K562 (cell line): ENCODE results near the gene PPM1G. TPM values are rescaled to one million over a fixed set of nuclear protein-coding genes. Genes with fewer than 3 reads are reported as not detected.

Source experiments
- CREM ChIP-seq: IDR thresholded peaks from 2 replicates; pipeline ENCODE4 v1.6.1; 2014; ENCODE audit warnings: antibody characterized with exemption, low read depth
- E2F3 ChIP-seq: fragments of 250-450 bp; sonication (Bioruptor Pico); IDR thresholded peaks from 2 replicates; pipeline ENCODE4 v1.4.0; 2020; ENCODE audit warnings: mild to moderate bottlenecking
- SAP30 ChIP-seq: fragments of 200-600 bp; sonication (generic); IDR thresholded peaks from 2 replicates; pipeline ENCODE4 v1.6.1; 2012; ENCODE audit warnings: borderline replicate concordance, low read depth, mild to moderate bottlenecking, moderate library complexity, low read length, control low read depth, inconsistent platforms; ENCODE audit not compliant: insufficient read depth, poor library complexity, severe bottlenecking
- ZNF263 ChIP-seq: sonication (generic); formaldehyde crosslinking; IDR thresholded peaks from 2 replicates; pipeline ENCODE4 v1.8.0; 2022; ENCODE audit warnings: mild to moderate bottlenecking, missing genetic modification reagents, borderline replicate concordance
- ZNF282 ChIP-seq: sonication (generic); formaldehyde crosslinking; IDR thresholded peaks from 2 replicates; pipeline ENCODE4 v1.8.1; 2023; ENCODE audit warnings: missing genetic modification reagents
- polyA plus RNA-seq, 8 experiments: library from polyadenylated mRNA; depleted of rRNA in 4 of 8; stranded (reverse) in 5 of 8; unstranded in 3 of 8; fragments of >200 nt; fragmentation: Nextera tagmentation in 2 of 8; fragmentation: Illumina TruSeq in 1 of 8; extraction: Ambion mirVana in 2 of 8; extraction: Trizol in 1 of 8; gene quantifications; 2 replicates each; pipeline versions ENCODE4 v1.2.1 to v1.2.3, GENCODE V29; 2011 to 2014; ENCODE audit warnings: inconsistent platforms in 1 of 8, missing spikeins in 1 of 8
- total RNA-seq, 7 experiments: library from RNA; depleted of rRNA in 6 of 7; stranded (reverse); fragments of >200 nt in 6 of 7; fragmentation: Illumina TruSeq in 2 of 7; extraction: Trizol in 2 of 7; gene quantifications; 2 replicates each; pipeline versions ENCODE4 v1.2.1 to v1.2.3, GENCODE V29; 2011 to 2021; ENCODE audit warnings: low replicate concordance in 1 of 7
- TF ChIP-seq, protein P1 (sequence below): fragments of 450-650 bp; IDR thresholded peaks from 2 replicates; pipeline ENCODE4 v1.6.1; 2016; ENCODE audit warnings: mild to moderate bottlenecking, moderate library complexity
- TF ChIP-seq, protein P2 (sequence below): fragments of 450-650 bp; IDR thresholded peaks from 2 replicates; pipeline ENCODE4 v1.6.1; 2016; ENCODE audit warnings: low read depth

The PPM1G gene
- total and polyA plus RNA-seq, 9 of the 15 experiments (the other 6 are each of a cell fraction or from before 2014, with no cell fraction given), result 61.7 to 230 (median 153) TPM

DNA sequence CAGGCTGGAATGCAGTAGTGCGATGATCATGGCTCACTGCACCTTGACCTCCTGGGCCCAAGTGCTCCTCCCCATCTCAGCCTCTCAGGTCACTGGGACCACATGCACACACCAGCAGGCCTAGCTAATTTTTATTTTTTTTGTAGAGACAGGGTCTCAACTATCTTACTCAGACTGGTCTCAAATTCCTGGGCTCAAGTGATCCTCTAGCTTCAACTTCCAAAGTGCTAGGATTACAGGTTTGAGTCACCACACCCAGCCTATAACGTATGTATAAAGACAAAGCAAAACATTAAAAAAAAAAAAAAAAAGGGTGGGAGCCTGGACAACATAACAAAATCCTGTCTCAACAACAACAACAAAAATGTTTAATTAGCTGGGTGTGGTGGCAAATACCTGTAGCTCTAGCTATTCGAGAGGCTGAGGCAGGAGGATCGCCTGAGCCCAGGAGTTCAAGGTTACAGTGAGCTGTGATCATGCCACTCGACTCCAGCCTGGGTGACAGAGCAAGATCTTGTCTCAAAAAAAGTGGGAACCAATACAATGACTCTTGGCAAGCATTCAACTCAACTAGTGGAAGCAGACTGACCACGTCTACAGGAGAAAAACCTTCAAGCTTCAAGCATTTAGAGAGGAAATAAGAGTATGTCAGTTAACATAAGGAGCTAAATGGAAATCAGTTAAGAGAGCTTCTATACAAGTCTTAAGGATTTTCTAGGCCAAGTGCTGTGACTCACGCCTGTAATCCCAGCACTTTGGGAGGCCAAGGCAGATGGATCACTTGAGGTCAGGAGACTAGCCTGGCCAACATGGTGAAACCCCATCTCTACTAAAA is 55.4 kb downstream of the PPM1G start (continued):
- TF ChIP-seq, protein P1, sequence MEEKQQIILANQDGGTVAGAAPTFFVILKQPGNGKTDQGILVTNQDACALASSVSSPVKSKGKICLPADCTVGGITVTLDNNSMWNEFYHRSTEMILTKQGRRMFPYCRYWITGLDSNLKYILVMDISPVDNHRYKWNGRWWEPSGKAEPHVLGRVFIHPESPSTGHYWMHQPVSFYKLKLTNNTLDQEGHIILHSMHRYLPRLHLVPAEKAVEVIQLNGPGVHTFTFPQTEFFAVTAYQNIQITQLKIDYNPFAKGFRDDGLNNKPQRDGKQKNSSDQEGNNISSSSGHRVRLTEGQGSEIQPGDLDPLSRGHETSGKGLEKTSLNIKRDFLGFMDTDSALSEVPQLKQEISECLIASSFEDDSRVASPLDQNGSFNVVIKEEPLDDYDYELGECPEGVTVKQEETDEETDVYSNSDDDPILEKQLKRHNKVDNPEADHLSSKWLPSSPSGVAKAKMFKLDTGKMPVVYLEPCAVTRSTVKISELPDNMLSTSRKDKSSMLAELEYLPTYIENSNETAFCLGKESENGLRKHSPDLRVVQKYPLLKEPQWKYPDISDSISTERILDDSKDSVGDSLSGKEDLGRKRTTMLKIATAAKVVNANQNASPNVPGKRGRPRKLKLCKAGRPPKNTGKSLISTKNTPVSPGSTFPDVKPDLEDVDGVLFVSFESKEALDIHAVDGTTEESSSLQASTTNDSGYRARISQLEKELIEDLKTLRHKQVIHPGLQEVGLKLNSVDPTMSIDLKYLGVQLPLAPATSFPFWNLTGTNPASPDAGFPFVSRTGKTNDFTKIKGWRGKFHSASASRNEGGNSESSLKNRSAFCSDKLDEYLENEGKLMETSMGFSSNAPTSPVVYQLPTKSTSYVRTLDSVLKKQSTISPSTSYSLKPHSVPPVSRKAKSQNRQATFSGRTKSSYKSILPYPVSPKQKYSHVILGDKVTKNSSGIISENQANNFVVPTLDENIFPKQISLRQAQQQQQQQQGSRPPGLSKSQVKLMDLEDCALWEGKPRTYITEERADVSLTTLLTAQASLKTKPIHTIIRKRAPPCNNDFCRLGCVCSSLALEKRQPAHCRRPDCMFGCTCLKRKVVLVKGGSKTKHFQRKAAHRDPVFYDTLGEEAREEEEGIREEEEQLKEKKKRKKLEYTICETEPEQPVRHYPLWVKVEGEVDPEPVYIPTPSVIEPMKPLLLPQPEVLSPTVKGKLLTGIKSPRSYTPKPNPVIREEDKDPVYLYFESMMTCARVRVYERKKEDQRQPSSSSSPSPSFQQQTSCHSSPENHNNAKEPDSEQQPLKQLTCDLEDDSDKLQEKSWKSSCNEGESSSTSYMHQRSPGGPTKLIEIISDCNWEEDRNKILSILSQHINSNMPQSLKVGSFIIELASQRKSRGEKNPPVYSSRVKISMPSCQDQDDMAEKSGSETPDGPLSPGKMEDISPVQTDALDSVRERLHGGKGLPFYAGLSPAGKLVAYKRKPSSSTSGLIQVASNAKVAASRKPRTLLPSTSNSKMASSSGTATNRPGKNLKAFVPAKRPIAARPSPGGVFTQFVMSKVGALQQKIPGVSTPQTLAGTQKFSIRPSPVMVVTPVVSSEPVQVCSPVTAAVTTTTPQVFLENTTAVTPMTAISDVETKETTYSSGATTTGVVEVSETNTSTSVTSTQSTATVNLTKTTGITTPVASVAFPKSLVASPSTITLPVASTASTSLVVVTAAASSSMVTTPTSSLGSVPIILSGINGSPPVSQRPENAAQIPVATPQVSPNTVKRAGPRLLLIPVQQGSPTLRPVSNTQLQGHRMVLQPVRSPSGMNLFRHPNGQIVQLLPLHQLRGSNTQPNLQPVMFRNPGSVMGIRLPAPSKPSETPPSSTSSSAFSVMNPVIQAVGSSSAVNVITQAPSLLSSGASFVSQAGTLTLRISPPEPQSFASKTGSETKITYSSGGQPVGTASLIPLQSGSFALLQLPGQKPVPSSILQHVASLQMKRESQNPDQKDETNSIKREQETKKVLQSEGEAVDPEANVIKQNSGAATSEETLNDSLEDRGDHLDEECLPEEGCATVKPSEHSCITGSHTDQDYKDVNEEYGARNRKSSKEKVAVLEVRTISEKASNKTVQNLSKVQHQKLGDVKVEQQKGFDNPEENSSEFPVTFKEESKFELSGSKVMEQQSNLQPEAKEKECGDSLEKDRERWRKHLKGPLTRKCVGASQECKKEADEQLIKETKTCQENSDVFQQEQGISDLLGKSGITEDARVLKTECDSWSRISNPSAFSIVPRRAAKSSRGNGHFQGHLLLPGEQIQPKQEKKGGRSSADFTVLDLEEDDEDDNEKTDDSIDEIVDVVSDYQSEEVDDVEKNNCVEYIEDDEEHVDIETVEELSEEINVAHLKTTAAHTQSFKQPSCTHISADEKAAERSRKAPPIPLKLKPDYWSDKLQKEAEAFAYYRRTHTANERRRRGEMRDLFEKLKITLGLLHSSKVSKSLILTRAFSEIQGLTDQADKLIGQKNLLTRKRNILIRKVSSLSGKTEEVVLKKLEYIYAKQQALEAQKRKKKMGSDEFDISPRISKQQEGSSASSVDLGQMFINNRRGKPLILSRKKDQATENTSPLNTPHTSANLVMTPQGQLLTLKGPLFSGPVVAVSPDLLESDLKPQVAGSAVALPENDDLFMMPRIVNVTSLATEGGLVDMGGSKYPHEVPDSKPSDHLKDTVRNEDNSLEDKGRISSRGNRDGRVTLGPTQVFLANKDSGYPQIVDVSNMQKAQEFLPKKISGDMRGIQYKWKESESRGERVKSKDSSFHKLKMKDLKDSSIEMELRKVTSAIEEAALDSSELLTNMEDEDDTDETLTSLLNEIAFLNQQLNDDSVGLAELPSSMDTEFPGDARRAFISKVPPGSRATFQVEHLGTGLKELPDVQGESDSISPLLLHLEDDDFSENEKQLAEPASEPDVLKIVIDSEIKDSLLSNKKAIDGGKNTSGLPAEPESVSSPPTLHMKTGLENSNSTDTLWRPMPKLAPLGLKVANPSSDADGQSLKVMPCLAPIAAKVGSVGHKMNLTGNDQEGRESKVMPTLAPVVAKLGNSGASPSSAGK, result peak; percentile 56
- TF ChIP-seq, protein P2, sequence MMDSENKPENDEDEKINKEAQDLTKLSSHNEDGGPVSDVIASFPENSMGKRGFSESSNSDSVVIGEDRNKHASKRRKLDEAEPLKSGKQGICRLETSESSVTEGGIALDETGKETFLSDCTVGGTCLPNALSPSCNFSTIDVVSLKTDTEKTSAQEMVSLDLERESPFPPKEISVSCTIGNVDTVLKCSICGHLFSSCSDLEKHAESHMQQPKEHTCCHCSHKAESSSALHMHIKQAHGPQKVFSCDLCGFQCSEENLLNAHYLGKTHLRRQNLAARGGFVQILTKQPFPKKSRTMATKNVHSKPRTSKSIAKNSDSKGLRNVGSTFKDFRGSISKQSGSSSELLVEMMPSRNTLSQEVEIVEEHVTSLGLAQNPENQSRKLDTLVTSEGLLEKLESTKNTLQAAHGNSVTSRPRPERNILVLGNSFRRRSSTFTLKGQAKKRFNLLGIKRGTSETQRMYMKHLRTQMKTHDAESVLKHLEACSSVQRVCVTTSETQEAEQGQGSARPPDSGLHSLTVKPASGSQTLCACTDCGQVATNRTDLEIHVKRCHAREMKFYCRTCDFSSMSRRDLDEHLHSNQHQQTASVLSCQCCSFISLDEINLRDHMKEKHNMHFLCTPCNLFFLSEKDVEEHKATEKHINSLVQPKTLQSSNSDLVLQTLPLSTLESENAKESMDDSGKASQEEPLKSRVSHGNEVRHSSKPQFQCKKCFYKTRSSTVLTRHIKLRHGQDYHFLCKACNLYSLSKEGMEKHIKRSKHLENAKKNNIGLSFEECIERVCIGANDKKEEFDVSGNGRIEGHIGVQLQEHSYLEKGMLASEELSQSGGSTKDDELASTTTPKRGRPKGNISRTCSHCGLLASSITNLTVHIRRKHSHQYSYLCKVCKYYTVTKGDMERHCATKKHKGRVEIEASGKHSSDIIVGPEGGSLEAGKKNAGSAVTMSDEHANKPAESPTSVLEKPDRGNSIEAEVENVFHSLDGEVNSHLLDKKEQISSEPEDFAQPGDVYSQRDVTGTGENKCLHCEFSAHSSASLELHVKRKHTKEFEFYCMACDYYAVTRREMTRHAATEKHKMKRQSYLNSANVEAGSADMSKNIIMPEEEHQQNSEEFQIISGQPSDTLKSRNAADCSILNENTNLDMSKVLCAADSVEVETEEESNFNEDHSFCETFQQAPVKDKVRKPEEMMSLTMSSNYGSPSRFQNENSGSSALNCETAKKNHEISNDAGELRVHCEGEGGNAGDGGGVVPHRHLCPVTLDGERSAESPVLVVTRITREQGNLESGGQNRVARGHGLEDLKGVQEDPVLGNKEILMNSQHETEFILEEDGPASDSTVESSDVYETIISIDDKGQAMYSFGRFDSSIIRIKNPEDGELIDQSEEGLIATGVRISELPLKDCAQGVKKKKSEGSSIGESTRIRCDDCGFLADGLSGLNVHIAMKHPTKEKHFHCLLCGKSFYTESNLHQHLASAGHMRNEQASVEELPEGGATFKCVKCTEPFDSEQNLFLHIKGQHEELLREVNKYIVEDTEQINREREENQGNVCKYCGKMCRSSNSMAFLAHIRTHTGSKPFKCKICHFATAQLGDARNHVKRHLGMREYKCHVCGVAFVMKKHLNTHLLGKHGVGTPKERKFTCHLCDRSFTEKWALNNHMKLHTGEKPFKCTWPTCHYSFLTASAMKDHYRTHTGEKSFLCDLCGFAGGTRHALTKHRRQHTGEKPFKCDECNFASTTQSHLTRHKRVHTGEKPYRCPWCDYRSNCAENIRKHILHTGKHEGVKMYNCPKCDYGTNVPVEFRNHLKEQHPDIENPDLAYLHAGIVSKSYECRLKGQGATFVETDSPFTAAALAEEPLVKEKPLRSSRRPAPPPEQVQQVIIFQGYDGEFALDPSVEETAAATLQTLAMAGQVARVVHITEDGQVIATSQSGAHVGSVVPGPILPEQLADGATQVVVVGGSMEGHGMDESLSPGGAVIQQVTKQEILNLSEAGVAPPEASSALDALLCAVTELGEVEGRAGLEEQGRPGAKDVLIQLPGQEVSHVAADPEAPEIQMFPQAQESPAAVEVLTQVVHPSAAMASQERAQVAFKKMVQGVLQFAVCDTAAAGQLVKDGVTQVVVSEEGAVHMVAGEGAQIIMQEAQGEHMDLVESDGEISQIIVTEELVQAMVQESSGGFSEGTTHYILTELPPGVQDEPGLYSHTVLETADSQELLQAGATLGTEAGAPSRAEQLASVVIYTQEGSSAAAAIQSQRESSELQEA, result no peak
- TF ChIP-seq ZNF263 (CRISPR knock-in tag) (no peak), E2F3 (no peak), ZNF282 (CRISPR knock-in tag) (no peak), CREM (no peak), SAP30 (no peak)
